IMR-90 (cell line): Measurements from ENCODE around the gene MAML3. TPM values are rescaled to one million over a fixed set of nuclear protein-coding genes. Genes with fewer than 3 reads are reported as not detected.

Source experiments
- ATAC-seq: fragments of 200-7000 bp; cut with Tn5 transposase; 2 replicates; pipeline ENCODE4 v1.9.1; 2020; ENCODE audit warnings: low read depth, mild to moderate bottlenecking, moderate library complexity
- BruUV-seq: library from RNA; stranded (reverse); fragments of 400-500 nt; replicated peaks from 2 replicates; lab custom pipeline; 2021; lab: Mats Ljungman, UMichigan
- CTCF ChIA-PET: fragments of 300-600 bp; formaldehyde crosslinking; extraction: SDS; loops from one replicate; lab custom pipeline; 2021; ENCODE audit warnings: antibody characterized with exemption; lab: Yijun Ruan, JAX
- POLR2A ChIA-PET: fragments of 300-600 bp; sonication (Branson Sonifier 250); formaldehyde crosslinking; loops from one replicate; lab custom pipeline; 2022; ENCODE audit warnings: antibody characterized with exemption; ENCODE audit not compliant: unreplicated experiment; lab: Charles Lee
- DNase-seq: peaks from one replicate; pipeline ENCODE4 v3.0.0; 2013
- H2AFZ ChIP-seq: replicated peaks from 2 replicates; pipeline ENCODE3; 2013; ENCODE audit warnings: low read length, mild to moderate bottlenecking; ENCODE audit not compliant: poor library complexity
- H2AK5ac ChIP-seq: 2 replicates; pipeline ENCODE4 v1.6.1; 2013; ENCODE audit warnings: low read depth, low read length, inconsistent platforms
- H2AK9ac ChIP-seq: replicated peaks from 2 replicates; pipeline ENCODE3; 2013; ENCODE audit warnings: mild to moderate bottlenecking, low read depth, low read length, moderate library complexity; ENCODE audit not compliant: poor library complexity
- H2BK120ac ChIP-seq: 2 replicates; pipeline ENCODE4 v1.6.1; 2013; ENCODE audit warnings: low read depth, low read length, inconsistent platforms
- H2BK15ac ChIP-seq: 3 replicates; pipeline ENCODE4 v1.6.1; 2013; ENCODE audit warnings: low read depth, low read length, inconsistent platforms
- H2BK20ac ChIP-seq: 2 replicates; pipeline ENCODE4 v1.6.1; 2013; ENCODE audit warnings: low read depth, mild to moderate bottlenecking, inconsistent platforms, low read length, moderate library complexity
- H2BK5ac ChIP-seq: 2 replicates; pipeline ENCODE4 v1.6.1; 2013; ENCODE audit warnings: mild to moderate bottlenecking, low read depth, low read length, inconsistent platforms; ENCODE audit not compliant: poor library complexity, severe bottlenecking
- H3K14ac ChIP-seq: replicated peaks from 2 replicates; pipeline ENCODE4 v1.6.1; 2013; ENCODE audit warnings: low read depth, low read length, inconsistent platforms
- H3K18ac ChIP-seq: 2 replicates; pipeline ENCODE4 v1.6.1; 2013; ENCODE audit warnings: low read depth, low read length, control low read depth
- H3K23ac ChIP-seq: 2 replicates; pipeline ENCODE4 v1.6.1; 2013; ENCODE audit warnings: low read depth, low read length, inconsistent platforms
- H3K27ac ChIP-seq: 2 replicates; pipeline ENCODE4 v1.5.1; 2013; ENCODE audit warnings: mild to moderate bottlenecking, control low read depth, low read length; ENCODE audit not compliant: insufficient read depth
- H3K27me3 ChIP-seq: 2 replicates; pipeline ENCODE4 v1.6.1; 2013; ENCODE audit warnings: low read length; ENCODE audit not compliant: control insufficient read depth, insufficient read depth
- H3K36me3 ChIP-seq: 2 replicates; pipeline ENCODE4 v1.6.1; 2013; ENCODE audit warnings: low read length, mixed read lengths; ENCODE audit not compliant: control insufficient read depth, insufficient read depth
- H3K4ac ChIP-seq: 2 replicates; pipeline ENCODE4 v1.6.1; 2013; ENCODE audit warnings: low read depth, low read length, inconsistent platforms
- H3K4me1 ChIP-seq: 2 replicates; pipeline ENCODE4 v1.6.1; 2013; ENCODE audit warnings: low read length, mixed read lengths; ENCODE audit not compliant: control insufficient read depth, insufficient read depth
- H3K4me2 ChIP-seq: 2 replicates; pipeline ENCODE4 v1.6.1; 2013; ENCODE audit warnings: low read depth, mild to moderate bottlenecking, control low read depth, low read length, moderate library complexity
- H3K4me3 ChIP-seq: 2 replicates; pipeline ENCODE4 v1.5.1; 2013; ENCODE audit warnings: low read depth, mild to moderate bottlenecking, control low read depth, low read length, moderate library complexity; ENCODE audit not compliant: insufficient read depth
- H3K56ac ChIP-seq: 2 replicates; pipeline ENCODE4 v1.6.1; 2013; ENCODE audit warnings: low read length, inconsistent platforms; ENCODE audit not compliant: insufficient read depth; ENCODE audit errors: extremely low read depth
- H3K79me1 ChIP-seq, 2 experiments: 2 replicates each; pipeline ENCODE4 v1.6.1; 2013; ENCODE audit warnings: low read length in 2 of 2, inconsistent platforms in 1 of 2, low read depth in 1 of 2
- H3K9ac ChIP-seq: 2 replicates; pipeline ENCODE4 v1.6.1; 2013; ENCODE audit warnings: low read depth, low read length, control low read depth
- H3K9me1 ChIP-seq: 2 replicates; pipeline ENCODE4 v1.6.1; 2013; ENCODE audit warnings: low read length, inconsistent platforms; ENCODE audit not compliant: insufficient read depth
- H3K9me3 ChIP-seq: 2 replicates; pipeline ENCODE4 v1.6.1; 2013; ENCODE audit warnings: low read length; ENCODE audit not compliant: control insufficient read depth, insufficient read depth
- H4K20me1 ChIP-seq: 2 replicates; pipeline ENCODE4 v1.6.1; 2013; ENCODE audit warnings: low read length, inconsistent platforms; ENCODE audit not compliant: insufficient read depth
- H4K5ac ChIP-seq: 2 replicates; pipeline ENCODE4 v1.6.1; 2013; ENCODE audit warnings: mild to moderate bottlenecking, low read depth, low read length, control low read depth
- H4K8ac ChIP-seq, 2 experiments: 2 replicates each; pipeline ENCODE4 v1.6.1; 2013; ENCODE audit warnings: low read depth in 2 of 2, low read length in 2 of 2, control low read depth in 1 of 2, inconsistent platforms in 1 of 2
- H4K91ac ChIP-seq: 2 replicates; pipeline ENCODE4 v1.6.1; 2013; ENCODE audit warnings: low read depth, low read length, inconsistent platforms; ENCODE audit not compliant: insufficient read depth
- BHLHE40 ChIP-seq: fragments of 150-350 bp; IDR thresholded peaks from 2 replicates; pipeline ENCODE4 v1.6.1; 2016; ENCODE audit warnings: mild to moderate bottlenecking, low read depth, low read length
- CEBPB ChIP-seq: IDR thresholded peaks from 2 replicates; pipeline ENCODE4 v1.6.1; 2012; ENCODE audit warnings: low read depth, low read length, improper control_type of control experiment
- CHD1 ChIP-seq: IDR thresholded peaks from 2 replicates; pipeline ENCODE4 v1.6.1; 2012; ENCODE audit warnings: low read depth, low read length, improper control_type of control experiment
- MAZ ChIP-seq: IDR thresholded peaks from 2 replicates; pipeline ENCODE4 v1.6.1; 2012; ENCODE audit warnings: low read depth, mild to moderate bottlenecking, low read length, improper control_type of control experiment, moderate library complexity, borderline replicate concordance
- MXI1 ChIP-seq: IDR thresholded peaks from 2 replicates; pipeline ENCODE4 v1.6.1; 2012; ENCODE audit warnings: low read depth, mild to moderate bottlenecking, low read length, moderate library complexity, borderline replicate concordance
- NFE2L2 ChIP-seq: fragments of 150-350 bp; IDR thresholded peaks from 2 replicates; pipeline ENCODE4 v1.6.1; 2016; ENCODE audit warnings: low read depth, mild to moderate bottlenecking, low read length
- POLR2A ChIP-seq: IDR thresholded peaks from 2 replicates; pipeline ENCODE4 v1.6.1; 2012; ENCODE audit warnings: mild to moderate bottlenecking, low read depth, low read length
- RAD21 ChIP-seq: IDR thresholded peaks from 2 replicates; pipeline ENCODE4 v1.6.1; 2012; ENCODE audit warnings: low read length, improper control_type of control experiment
- RFX5 ChIP-seq: IDR thresholded peaks from 2 replicates; pipeline ENCODE4 v1.8.0; 2012; ENCODE audit warnings: low read depth, mild to moderate bottlenecking, low read length, moderate library complexity
- SMC3 ChIP-seq: fragments of 150-350 bp; IDR thresholded peaks from 2 replicates; pipeline ENCODE4 v1.6.1; 2016; ENCODE audit warnings: low read depth, mild to moderate bottlenecking, antibody characterized with exemption, low read length, moderate library complexity
- WGBS, 2 experiments: methylation state at CpG; one replicate each; pipeline versions ENCODE4 v1.1.5 to v1.1.7; 2013; ENCODE audit warnings: missing lambda C conversion rate in 2 of 2; ENCODE audit not compliant: insufficient read length in 1 of 2; ENCODE audit errors: extremely low coverage in 2 of 2; 5-methylcytosine and 5-hydroxymethylcytosine counted together
- dilution Hi-C: fragments of 300-500 bp; cut with HindIII; formaldehyde crosslinking; loops from one replicate; pipeline ENCODE4 v1.14.3; 2018; ENCODE audit warnings: low sequenced_read_pairs; ENCODE audit not compliant: unreplicated experiment
- in situ Hi-C: fragments of 300-500 bp; cut with MboI; formaldehyde crosslinking; loops from 3 replicates; pipeline ENCODE4 v1.14.3; 2019; ENCODE audit warnings: low sequenced_read_pairs, inconsistent platforms, mixed read lengths
- intact Hi-C: fragments of 100-400 bp; cut with micrococcal nuclease; formaldehyde crosslinking; loops from 2 replicates; pipeline ENCODE4 v1.10.0; 2022
- polyA plus RNA-seq, 3 experiments: library from polyadenylated mRNA; depleted of rRNA; stranded (reverse); fragments of >200 nt; gene quantifications; 2 replicates each; pipeline ENCODE4 v1.2.3, GENCODE V29; 2012; ENCODE audit warnings: low replicate concordance in 1 of 3
- total RNA-seq: library from RNA; depleted of rRNA; stranded (reverse); fragments of >200 nt; gene quantifications from 2 replicates; pipeline ENCODE4 v1.2.3, GENCODE V29; 2012
- TF ChIP-seq, protein P1 (sequence below): conservative IDR thresholded peaks from 2 replicates; pipeline ENCODE4 v1.5.1; 2012; ENCODE audit warnings: mild to moderate bottlenecking, low read depth, low read length, improper control_type of control experiment
- TF ChIP-seq, protein P2 (sequence below): fragments of 150-350 bp; IDR thresholded peaks from 2 replicates; pipeline ENCODE4 v1.6.1; 2017; ENCODE audit warnings: mild to moderate bottlenecking, antibody characterized with exemption, low read length, low read depth
- TF ChIP-seq, protein P3 (sequence below): fragments of 150-350 bp; IDR thresholded peaks from 2 replicates; pipeline ENCODE4 v1.6.1; 2016; ENCODE audit warnings: low read depth, mild to moderate bottlenecking, low read length, moderate library complexity, borderline replicate concordance

The MAML3 gene
- total and polyA plus RNA-seq, 2 of the 4 experiments (the other 2 are of a cell fraction): 0.90 to 1.7 TPM

GRCh38 chr4:139735381-139736273 is 418.4 kb downstream of the MAML3 start:
- CTCF ChIA-PET: interaction anchor here (1.2 to 1.4 kb wide), 2 partner anchors 269 to 518 kb away, joined by 4 to 5 read pairs; no protein-coding TSS in a partner anchor
- POLR2A ChIA-PET: no interaction called here
- intact Hi-C loops (loop anchor here (1.0 to 10.0 kb wide), 8 partner anchors 277 to 1109 kb away; no protein-coding TSS in a partner anchor), in situ Hi-C loops (loop anchor here (10.0 kb wide), 2 partner anchors 419 to 519 kb away; partner anchors contain the start of gene MAML3), dilution Hi-C loops (no loop called here)
- H4K5ac ChIP-seq: peak overlapping the region; percentile 57; the same call in 1 of the 2 replicates
- peak overlapping the region; percentile 93 for H3K4me2 ChIP-seq
- BruUV-seq: no TSS peak
- no peak for DNase-seq
- no peaks in the 10 kb centered on the region; the same call in 1 of the 2 replicates for H4K20me1 ChIP-seq
- peak overlapping the region; percentile 15 for H3K27ac ChIP-seq
- no peaks in the 10 kb centered on the region for H3K27me3 ChIP-seq
- no peak overlapping the region for H2AK9ac ChIP-seq
- no peaks in the 10 kb centered on the region for H3K36me3 ChIP-seq
- ATAC-seq: no peak
- peak overlapping the region; percentile 53 to 68; a peak in 2 of 4 replicates for H4K8ac ChIP-seq
- H3K56ac ChIP-seq: no peak overlapping the region
- peak overlapping the region; percentile 75 for H3K9ac ChIP-seq
- no peak overlapping the region for H2BK120ac ChIP-seq
- 30% methylated on average over 26 of the region's 59 CpGs; no CpG with 5 or more reads in 1 of the 2 experiments for WGBS, 2 experiments
- peak overlapping the region; percentile 93 for H2AFZ ChIP-seq
- H2BK15ac ChIP-seq: no peak overlapping the region
- H3K23ac ChIP-seq: no peak overlapping the region
- peak overlapping the region; percentile 44 for H3K18ac ChIP-seq
- H3K4me3 ChIP-seq: peak overlapping the region; percentile 52
- H3K9me3 ChIP-seq: no peaks in the 10 kb centered on the region
- no peak overlapping the region for H2BK5ac ChIP-seq
- no peaks in the 10 kb centered on the region for H3K79me1 ChIP-seq
- peak overlapping the region; percentile 77; the same call in 1 of the 2 replicates for H3K4ac ChIP-seq
- 0 out of 2 replicates have a peak overlapping the region, but pooled peaks have one; percentile 57 for H2AK5ac ChIP-seq
- H3K4me1 ChIP-seq: peaks cover 10% of the 10 kb centered on the region
- H4K91ac ChIP-seq: no peak overlapping the region
- H3K14ac ChIP-seq: 0 out of 2 replicates have a peak overlapping the region, but pooled peaks have one; percentile 86
- no peaks in the 10 kb centered on the region; the same call in 1 of the 2 replicates for H3K9me1 ChIP-seq
- H2BK20ac ChIP-seq: no peak overlapping the region
- no peak for TF ChIP-seq CHD1
- no peak for TF ChIP-seq RFX5
- TF ChIP-seq MXI1: no peak
- TF ChIP-seq CEBPB: no peak
- no peak for TF ChIP-seq MAZ
- TF ChIP-seq, protein P1, sequence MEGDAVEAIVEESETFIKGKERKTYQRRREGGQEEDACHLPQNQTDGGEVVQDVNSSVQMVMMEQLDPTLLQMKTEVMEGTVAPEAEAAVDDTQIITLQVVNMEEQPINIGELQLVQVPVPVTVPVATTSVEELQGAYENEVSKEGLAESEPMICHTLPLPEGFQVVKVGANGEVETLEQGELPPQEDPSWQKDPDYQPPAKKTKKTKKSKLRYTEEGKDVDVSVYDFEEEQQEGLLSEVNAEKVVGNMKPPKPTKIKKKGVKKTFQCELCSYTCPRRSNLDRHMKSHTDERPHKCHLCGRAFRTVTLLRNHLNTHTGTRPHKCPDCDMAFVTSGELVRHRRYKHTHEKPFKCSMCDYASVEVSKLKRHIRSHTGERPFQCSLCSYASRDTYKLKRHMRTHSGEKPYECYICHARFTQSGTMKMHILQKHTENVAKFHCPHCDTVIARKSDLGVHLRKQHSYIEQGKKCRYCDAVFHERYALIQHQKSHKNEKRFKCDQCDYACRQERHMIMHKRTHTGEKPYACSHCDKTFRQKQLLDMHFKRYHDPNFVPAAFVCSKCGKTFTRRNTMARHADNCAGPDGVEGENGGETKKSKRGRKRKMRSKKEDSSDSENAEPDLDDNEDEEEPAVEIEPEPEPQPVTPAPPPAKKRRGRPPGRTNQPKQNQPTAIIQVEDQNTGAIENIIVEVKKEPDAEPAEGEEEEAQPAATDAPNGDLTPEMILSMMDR: no peak
- TF ChIP-seq, protein P2, sequence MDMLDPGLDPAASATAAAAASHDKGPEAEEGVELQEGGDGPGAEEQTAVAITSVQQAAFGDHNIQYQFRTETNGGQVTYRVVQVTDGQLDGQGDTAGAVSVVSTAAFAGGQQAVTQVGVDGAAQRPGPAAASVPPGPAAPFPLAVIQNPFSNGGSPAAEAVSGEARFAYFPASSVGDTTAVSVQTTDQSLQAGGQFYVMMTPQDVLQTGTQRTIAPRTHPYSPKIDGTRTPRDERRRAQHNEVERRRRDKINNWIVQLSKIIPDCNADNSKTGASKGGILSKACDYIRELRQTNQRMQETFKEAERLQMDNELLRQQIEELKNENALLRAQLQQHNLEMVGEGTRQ: no peak
- TF ChIP-seq, protein P3, sequence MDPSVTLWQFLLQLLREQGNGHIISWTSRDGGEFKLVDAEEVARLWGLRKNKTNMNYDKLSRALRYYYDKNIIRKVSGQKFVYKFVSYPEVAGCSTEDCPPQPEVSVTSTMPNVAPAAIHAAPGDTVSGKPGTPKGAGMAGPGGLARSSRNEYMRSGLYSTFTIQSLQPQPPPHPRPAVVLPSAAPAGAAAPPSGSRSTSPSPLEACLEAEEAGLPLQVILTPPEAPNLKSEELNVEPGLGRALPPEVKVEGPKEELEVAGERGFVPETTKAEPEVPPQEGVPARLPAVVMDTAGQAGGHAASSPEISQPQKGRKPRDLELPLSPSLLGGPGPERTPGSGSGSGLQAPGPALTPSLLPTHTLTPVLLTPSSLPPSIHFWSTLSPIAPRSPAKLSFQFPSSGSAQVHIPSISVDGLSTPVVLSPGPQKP: no peak
- no peak for TF ChIP-seq BHLHE40
- TF ChIP-seq RAD21: no peak
- no peak for TF ChIP-seq POLR2A
- no peak for TF ChIP-seq NFE2L2
- TF ChIP-seq SMC3: no peak
